ENCODE data around the gene NDRG3.

Gene NDRG3

GRCh38 chr20:36604952-36605398 lies 140.9 kb downstream of the NDRG3 start:
- no peak for DNase-seq
